ENCODE data around the gene ARL4A.

The ARL4A gene

DNA sequence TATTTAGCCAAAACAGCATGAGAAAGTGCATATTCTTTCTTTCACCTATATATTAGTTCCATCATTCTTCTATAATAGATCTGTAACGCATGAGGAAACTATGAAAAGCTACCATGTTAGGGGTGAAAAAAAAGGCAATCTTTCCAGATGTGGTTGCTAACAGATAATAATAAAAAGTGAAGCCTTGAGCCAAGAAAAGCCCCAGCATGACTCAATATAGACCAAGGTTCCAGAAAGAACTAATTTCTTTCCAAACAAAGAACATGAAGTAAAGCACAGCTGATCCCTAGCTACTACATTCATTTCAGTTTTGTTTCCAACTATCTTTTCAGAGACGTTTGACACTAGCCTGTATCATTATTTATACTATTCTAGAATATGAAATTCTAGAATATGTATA, 16.4 kb downstream of the ARL4A start:
- no peak for DNase-seq

DNA sequence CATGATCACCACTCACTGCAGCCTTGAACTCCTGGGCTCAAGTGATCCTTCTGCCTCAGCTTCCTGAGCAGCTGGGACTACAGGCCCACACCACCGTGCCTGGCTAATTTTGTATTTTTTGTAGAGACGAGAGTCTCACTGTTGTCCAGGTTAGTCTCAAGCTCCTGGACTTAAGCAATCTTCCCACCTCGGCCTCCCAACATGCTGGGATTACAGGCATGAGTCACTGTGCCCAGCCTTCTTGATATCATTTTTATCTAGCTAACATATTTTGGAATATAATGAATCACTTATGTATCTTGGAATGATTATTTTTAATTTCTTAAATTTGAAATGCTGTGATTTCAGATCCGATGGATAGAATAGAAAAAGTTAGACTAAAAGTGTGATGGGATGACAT, 18.4 kb downstream of the ARL4A start:
- DNase-seq = no peak

DNA sequence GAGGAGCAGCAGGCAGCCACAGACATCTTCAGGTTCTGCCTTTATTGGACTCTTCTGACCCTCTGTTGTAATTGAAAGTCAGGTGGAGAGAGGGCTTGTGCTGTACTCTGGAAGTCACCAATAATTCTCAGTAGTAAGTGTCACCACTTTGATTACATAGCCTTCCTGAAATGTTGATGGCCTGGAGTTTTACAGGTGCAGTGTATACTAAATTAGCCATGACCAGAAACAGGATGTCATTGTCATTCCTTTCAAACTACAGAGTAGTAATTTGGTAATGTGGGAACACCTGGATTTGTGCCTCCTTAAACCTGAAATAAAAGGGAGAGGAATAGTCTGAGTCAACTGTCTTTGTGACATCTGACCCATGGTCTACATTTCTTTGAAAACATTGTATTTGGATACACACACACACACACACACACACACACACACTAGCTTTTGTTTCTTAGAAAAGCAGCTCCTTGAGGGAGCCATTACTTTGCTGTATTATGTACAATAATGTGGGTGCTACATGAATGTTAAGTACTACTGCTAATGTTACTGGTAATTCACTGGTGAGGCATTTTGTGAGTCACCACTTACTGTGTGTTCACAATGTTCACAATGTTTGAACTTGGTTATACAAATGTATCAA, 19.6 kb downstream of the ARL4A start:
- DNase-seq = no peak

DNA sequence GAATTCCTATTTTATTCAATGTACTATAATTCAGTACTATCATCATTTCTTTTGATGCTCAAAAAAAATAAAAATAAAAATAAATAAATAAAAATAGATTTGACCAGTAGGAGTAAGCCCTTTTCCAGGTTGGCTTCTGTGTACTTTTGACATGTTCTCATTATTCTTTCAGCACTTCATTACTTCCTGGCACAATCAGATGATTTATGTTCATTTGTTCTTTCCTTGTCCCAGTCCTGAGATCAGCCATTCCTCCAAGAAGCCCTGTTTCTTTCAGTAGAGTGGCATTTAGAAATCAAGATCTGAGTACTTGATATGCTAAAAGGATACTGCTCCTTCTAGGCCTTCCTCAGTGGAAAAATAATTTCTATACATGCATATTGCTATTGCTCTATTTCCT, 20.9 kb downstream of the ARL4A start:
- no peak for DNase-seq

DNA sequence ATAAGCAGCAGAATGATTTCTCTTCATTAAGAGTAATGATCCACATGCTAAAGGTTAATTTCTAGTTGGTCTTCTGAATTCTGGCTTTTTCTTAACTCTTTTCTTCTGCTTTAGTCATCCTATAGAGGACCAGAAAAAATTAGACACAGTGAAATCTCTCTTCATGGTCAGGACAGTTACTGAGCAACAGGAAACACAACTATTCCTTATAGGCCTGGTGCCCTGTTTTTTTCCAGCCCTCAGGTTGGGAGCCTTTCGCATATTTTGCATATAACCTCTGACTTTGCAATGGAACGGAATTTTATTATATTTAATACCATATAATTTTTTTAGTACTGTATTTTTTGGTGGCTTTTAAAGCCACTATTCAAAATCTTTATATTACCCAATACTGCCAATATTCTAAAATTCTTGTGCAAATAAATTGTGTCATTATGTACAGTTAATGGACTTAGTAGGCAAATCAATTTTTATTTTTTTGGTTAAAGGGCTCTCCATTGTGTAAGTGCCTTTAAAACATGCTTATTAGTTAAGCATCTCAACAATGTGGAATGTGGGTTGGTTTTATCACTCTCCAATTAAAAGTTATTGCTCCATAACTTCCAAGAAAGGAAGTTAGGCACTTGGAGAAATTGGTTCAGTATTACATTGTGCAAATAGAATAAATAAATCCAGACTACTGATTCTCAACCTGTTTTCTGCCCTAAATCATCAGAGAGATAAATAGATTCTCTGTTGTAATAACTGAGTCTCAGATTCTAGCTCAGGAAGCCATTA, 22.5 kb downstream of the ARL4A start:
- no peak for DNase-seq

DNA sequence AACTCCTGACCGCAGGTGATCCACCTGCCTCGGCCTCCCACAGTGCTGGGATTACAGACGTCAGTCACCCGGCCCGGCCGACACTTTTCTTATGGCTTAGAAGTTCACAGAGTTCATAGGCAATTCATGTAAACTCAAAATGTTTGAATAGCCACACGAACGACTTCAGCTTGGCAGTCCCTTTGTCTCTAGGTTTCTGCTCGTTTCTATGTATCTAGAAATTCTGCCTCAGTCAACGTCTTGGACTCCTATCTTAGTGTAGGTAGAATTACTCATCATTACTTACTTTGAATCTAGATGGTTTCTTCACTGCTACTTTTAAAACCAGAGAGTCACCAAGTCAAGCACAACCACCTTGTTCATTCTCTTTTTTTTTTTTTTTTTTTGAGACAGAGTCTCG, 23.7 kb downstream of the ARL4A start:
- DNase-seq = no peak

DNA sequence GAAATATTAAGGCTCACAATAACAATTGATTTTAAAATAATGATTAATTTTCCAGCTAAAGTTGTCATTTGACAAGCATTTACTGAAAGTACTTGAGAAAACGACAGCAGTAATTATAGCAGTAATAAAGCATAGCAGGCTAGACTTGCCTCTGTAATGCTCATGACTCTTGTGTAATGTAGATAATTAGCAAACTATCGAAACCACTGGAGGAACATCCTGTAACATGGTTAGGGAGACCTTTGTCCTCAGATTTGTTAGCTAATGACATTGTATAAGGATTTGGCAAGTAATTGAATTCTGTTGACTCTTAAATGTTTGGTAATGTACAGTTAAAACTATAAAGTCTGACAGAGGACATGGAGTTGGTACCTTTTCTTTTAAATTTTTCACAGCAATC, 24.8 kb downstream of the ARL4A start:
- DNase-seq = no peak

DNA sequence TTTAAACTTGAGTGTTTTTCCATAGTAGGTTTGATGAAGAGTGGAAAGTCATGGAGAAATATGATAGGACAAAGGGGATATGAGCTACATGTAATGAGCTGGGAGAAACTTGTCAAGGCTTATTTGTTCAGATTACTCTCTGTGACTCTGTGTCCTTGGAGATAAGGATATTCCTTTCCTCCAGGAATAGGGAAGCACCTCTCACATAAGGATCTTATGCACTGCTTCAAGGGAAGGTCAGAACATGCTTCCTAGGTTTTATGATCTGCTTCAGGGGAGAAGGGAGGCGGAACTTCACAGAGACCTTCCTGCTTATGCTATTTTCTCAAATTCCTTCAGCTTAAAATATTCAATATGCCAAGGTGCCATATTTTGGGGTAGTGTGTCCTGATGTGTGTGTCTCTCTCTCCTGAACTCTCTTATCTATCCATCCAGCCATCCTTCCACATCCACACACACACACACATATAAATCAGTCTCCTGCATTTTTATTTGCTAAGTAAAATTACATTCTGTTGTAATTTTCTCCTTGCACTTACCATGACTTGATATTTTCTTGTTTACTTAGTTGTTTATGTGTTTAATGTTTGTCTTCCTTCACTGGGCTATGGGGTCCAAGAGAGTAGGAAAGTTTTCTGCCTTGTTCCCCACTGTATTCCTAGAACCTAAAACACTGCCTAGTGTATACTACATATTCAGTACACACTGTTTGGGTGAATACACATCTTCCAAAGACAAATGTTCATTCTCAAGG, 26.4 kb downstream of the ARL4A start:
- no peak for DNase-seq

DNA sequence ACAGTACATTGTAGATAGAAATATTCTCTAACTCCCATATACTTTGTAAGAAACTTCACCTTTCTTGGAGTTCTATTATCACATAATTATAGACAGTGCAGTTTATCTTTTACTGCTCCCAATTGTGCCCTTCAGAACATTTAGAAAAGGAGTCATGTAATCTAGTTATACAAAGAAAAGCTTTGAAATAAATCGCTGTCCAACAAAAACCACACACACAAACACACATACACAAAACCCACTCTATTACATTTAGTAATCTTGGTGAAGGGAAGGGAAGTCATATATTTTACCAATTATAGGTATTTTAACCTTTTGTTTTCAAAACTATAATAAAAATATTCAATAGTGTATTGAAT, 26.9 kb downstream of the ARL4A start:
- DNase-seq = no peak

DNA sequence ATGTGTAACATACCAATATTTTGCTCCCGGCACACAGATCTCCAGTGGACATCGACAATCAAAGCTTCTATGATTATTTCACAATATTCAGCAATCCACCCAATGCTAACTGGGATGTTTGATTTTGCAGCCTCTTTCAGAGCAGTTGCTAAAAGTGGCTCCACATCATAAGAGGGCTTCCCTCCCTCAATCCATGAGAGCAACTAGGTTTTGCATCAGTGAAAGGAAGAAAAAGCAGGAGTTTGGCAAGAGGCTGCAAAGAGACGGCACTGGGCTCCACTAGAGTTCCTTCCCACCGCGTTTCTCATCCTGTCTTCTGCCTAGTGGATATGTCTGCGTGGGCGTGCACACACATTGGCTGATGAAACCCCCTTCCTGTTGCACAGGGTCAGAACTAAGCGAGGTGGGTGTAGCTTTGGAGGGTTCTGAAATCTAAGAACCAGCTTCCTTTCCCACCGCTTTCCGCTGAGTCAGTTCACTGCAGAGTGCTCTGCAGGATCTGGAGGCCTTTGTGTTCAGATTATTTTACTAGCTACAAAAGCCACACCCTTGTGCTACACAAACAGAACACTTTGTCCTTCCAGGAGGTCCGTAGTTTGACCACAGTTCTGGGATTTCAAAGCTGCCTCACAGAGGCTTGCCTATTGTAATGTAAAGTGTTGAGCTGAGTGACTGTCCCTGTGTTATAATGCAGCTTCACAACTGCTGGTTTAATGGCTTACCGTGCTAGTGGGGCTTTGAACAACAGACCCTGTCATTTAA, 28.1 kb downstream of the ARL4A start:
- no peak for DNase-seq

DNA sequence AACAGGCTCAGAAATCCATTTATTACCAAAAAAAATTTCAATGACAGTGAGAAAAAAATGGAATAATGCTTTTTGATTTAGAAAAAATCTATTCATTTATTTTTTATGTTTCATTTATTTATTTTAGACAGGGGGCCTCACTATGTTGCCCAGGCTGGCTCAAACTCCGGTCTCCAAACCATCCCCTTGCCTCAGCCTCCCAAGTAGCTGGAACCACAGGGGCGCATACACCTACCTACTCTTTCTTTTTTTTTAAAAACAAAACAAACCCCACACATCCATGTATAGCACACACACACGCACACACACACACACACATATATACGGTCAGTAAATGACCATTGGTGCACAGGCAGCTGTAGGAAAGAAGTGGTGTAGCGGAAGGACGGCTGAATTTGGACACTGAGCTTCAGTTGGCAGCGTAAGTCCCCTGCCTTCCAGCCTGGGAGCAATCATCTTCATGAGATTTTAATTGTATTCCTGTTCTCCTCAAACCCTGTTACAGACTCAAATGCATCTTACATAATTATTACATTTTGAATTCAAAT, 28.8 kb downstream of the ARL4A start:
- no peak for DNase-seq

DNA sequence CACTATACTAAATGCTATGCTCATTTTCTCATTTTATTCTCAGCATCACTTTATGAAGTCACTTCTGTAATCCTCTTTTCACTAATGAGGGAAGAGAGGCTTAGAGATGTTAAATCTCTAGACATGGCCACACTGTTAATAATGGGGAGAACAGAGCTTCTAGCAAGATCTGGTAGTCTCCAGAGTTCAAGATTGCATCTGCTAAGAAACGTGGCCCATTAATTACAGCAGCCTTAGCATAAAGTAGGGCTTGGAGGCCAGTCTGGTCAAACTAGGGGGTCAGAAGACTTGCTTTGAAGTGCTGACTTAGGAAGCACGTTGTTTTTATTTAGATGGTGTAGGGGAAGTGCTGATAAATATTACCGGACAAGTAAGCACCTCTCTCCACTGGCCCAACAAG, 29.3 kb downstream of the ARL4A start:
- DNase-seq = no peak

DNA sequence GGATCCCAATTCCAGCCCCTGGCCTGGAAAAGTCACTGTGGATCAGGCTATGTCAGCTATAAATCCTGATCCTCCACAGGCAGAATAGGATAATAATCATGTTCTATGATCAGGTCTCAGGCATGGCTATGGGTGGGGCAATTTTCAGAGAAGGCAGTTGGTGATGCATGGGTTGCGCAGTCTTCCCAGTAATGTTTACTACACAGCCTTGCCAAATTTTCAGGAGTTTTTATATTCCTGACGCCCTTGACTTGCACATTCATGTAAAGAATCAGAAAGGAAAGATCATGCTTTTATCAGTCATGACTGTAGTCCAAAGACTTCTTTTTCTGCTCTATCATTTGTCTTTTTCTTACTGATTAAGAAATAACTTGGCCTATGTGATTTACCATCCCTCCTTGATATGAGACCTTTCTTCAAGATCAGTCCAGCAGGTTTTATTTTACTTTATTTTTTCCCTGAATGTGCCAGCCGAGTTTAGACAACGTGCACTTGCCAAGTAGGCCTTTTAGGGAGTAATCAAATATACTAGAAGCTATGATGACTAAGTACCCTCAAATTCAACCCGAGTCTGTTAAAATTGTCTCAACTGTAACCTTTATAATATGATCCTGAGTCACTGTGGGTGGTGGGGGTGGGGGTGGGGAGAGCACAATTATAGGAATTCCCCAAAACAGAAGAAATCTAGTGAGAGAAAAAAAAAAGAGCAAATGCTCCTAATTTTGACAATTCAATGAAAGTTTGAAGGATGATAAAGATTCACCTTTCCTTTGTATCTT, 31.9 kb downstream of the ARL4A start:
- DNase-seq = no peak

DNA sequence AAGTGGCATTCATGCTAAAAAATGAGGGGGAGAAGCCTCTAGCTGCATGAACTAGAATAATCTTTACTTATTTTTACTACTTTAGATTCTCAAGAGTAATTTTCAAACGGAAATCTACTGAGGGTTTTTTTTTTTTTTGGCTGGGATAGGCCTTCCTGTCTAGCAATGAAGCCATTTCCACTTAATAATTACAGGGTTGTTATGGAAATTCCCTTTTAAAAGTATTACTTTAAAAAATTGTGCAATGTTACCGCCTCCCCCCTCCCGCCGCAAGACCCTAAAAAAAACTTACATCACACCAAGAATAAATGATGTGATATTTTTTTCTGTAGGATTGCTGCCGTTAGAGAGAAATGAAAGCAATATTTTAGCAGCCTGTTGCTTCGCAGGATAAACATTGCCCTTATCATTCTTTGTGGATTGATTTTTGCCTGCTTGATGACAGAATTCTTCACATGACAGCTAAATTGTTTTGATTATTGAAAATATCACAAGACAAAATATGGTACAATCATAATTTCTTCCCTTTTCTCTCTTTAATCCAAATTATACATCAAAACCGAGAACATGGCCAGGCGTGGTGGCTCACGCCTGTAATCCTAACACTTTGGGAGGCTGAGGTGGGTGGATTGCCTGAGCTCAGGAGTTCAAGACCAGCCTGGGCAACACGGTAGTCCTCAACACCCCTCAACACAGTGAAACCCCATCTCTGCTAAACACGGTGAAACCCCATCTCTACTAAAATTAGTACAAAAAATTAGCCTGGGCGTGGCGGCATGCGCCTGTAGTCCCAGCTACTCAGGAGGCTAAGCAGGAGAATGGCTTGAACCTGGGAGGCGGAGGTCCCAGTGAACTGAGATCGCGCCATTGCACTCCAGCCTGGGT, 32.8 kb downstream of the ARL4A start:
- no peak for DNase-seq

DNA sequence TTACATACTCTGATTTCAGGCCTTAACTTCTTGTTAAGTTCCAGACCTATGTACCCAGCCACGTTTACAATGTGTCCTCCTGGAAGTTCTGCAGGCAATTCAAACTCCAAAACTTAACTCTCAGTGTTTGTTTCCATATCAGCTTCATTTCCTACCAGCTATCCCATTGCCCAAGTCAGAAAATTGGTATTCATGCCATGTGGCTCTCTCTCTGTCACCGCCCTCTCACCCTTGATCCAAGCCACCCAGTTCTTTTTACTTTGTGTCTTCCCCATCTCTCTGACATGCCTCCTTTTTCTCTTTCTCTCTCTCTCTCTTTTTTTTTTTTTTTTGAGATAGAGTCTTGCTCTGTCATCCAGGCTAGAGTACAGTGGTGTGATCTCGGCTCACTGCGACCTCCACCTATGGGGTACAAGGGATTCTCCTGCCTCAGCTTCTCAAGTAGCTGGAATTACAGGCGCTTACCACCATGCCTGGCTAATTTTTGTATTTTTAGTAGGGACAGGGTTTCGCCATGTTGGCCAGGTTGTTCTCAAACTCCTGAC, 33.9 kb downstream of the ARL4A start:
- DNase-seq = no peak

DNA sequence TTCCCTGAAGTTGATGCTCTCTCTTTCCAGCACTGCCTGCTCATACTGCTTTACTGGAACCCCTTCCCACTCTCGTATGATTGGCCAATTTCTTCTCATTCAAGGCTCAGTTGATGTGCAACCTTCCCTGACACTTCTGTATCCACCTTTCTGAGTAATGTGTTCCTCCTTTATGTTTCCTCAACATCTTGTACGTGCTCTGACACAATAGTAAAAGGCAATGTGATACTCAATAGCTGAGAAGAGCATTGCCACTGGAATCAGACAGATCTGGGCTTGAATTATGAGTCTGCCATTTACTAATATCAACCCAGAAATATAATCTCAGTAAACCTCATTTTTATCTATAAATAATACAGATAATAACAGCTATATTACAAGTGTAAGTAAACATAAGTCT, 34.7 kb downstream of the ARL4A start:
- no peak for DNase-seq

DNA sequence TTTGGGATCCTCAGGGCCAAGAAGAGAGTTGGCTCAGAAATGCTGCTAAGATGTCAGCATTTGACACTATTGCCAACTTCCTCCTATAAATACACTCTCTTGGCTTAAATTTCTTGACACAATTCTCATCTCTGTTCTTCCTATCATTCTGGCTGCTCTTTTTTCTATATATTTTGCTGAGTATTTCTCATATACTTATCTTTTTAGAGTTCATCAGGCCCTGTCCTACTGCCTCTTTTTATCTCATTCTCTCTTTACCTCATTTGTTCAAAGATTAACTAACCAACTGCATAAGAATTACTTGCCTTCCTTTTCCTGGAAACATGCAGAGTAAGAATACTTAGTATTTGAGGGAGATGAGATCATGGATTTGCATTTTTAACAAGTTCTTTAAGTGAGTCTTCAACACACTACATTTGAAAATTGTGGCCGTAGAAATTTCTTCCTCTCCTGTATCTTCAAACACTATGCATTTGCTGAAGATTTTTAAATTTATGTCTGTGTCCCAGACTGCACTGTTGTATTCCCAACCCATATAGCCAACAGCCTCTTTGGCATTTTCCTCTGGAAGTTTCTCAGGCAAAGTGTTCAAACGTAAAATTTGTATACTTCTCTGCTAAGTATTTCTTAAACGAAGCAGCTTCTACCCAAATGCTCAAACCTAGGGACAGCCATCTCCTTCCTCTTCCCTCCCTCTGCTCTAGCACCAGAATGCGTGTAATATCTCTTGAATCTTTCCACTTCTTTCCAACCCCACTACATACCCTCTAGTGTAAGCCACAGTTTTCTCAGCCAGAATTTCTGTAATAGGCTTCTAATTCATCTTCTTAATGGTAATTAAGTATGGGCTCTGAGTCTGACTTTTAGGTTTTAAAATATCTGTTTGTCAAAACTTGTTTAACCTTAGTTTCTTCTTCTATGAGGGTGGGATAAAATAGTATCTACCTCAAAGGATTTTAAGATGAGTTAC, 35.5 kb downstream of the ARL4A start:
- no peak for DNase-seq

DNA sequence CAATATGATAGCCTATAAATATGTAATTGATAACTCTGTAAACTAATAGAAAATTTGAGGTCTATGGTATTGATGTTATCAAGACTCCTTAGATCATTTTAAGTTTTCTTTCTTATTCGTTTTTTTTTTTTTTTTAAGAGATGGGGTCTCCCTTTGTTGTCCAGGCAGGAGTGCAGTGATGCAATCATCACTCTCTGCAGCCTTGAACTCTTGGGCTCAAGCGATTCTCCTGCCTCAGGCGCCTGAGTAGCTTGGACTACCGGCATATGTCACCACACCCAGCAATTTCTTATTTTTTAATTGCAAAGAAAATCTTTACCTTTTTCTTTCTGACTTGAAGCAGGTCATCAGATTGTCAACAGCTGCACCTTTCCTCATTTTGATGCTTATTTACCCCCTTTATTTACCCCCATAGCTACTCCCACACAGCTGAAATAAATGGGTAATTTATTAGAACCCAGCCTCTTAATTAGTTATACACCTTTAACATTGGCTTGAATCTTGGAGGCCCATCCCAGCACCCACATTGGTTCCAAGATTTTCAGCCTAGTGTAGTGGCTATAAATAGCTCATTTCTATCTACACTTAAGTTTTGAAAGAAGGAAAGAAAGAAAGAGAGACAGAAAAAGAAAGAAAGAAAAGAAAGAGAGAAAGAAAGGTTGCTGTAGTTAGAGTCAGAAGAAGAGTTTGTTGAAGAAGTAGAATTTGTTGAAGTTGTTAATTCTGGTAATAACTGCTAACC, 38.3 kb downstream of the ARL4A start:
- DNase-seq = no peak

DNA sequence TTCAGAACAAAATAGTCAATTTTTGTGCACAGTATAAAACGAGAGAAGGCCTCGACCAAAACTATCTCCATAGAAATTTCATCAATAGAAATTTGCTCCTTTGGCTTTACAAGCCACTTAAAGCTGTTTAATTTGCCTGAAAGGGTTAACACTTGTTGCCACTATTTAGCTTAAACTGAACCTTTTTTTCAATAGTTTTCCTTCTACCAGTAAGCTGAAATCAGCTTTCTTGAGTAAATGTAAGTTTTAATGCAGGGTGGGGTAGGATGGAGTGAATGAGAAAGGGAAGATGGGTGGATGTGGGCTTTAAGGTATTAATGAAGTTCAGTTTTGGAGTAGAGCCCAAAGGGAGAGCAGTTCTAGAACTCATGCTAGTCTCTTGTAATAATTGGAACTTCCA, 39.5 kb downstream of the ARL4A start:
- DNase-seq = no peak
